ENCODE data around the gene EBLN2.

Gene EBLN2

DNA sequence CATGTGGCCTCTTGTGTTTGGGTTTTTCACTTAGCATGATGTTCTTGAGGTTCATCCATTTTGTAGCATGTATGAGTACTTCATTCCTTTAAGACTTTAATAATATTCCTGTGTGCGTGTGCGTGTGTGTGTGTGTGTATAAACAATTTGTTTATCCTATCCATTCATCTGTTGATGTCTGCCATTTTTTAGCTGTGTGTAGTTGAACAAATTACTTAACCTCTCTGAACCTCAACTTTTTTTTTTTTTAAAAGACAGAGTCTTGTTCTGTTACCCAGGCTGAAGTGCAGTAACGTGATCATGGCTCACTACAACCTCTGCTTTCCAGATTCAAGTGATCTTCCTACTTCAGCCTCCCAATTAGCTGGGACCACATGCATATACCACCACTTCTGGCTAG is 47.3 kb downstream of the EBLN2 start:
- DNase-seq = no peak

DNA sequence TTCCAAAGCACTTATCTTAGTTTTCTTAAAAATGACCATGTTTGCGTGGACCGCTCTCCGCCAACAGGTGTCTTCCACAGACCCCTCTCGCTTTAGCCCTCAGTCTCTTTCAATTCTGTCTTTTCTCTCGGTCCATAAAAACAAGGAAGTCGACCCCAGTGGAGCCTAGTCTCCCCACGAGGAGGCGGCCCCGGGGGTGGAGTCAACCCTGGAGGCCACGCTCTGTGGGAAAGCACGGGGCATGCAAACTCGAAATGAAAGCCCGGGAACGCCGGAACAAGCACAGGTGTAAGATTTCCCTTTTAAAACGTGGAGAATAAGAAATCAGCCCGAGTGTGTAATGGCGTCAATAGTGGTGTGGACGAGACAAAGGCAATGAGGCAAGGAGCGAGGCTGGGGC is 49.1 kb downstream of the EBLN2 start:
- no peak for DNase-seq

Data from right forelimb (tissue), 1 donor.